ENCODE results near the gene TAX1BP3.

TAX1BP3 gene

DNA sequence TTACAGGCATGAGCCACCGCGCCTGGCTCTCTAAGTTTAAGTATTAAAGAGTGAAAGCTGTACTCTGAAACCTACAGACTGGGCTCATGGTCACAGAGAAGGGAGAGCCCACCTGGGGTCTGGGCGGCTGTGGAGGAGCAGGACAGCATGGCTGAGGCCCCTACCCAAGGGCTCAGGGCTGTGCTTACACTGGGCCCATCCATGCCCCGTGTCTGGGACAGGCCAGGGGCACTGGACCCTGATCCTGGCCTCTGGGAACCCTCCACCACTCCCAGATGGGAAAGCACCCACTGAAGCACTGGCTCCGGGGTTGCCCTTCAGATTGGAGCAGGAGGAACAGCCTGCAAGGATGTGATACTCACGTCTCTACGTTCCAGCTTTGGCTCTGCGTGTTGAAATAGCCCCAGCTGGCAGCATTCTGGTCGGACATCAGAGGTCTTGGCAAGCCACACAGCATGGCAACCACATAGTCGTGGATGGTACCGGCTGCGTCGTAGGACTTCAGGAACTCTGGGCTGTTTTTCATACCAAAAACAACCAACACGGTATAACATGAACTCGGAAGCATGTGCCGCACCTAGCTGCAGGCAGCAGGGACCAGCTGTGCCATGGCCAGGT is 45.3 kb downstream of the TAX1BP3 start:
- H3K27ac ChIP-seq (ENCODE audit: low read length), result no peak overlapping the region
- H3K27me3 ChIP-seq (ENCODE audit: control insufficient read depth in 1 of 2, insufficient read depth in 2 of 2, low read length in 2 of 2), result no peaks in the 10 kb centered on the region
- H3K4me3 ChIP-seq (ENCODE audit: low read length in 2 of 2), result no peak overlapping the region
- no peaks in the 10 kb centered on the region for H3K9me3 ChIP-seq (ENCODE audit: control insufficient read depth in 2 of 2, low read length in 2 of 2)
- H3K4me1 ChIP-seq (ENCODE audit: control insufficient read depth, insufficient read depth, low read length), result no peaks in the 10 kb centered on the region
- no peak overlapping the region for H3K9ac ChIP-seq (ENCODE audit: low read length in 2 of 2)
- H3K36me3 ChIP-seq (ENCODE audit: control insufficient read depth in 2 of 2, insufficient read depth in 2 of 2, low read length in 2 of 2), result peaks cover 19 to 46% of the 10 kb centered on the region in 2 donors

DNA sequence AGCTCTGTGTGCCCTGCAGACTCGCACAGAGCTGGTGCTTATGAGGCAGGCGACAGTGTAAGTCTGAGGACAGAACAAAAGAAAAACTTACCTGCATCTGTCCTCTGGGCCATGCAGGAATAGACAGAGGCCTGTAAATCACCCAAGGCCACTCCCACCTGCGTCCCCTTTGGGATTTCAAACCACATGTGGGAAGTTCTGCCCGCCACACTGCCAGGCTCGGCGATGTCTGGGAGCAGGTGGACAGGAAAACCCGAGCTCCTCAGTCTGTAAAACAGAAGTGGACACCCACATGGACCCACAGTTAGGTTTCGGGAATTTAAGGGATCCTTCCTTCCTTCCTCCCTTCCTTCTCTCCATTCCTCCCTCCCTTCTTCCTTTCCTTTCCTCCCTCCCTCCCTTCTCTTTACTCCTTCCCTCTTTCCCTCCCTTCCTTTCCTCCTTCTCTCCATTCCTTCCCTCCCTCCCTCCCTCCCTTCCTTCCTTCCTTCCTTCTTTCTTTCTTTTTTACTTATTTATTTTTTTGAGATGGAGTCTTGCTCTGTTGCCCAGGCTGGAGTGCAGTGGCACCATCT is 47.1 kb downstream of the TAX1BP3 start:
- Histone ChIP-seq H3K36me3 (ENCODE audit: control insufficient read depth in 2 of 2, insufficient read depth in 2 of 2, low read length in 2 of 2) (peaks cover 31 to 43% of the 10 kb centered on the region in 2 donors), H3K9me3 (ENCODE audit: control insufficient read depth in 2 of 2, low read length in 2 of 2) (no peaks in the 10 kb centered on the region), H3K27ac (ENCODE audit: low read length) (no peak overlapping the region), H3K4me1 (ENCODE audit: control insufficient read depth, insufficient read depth, low read length) (no peaks in the 10 kb centered on the region), H3K9ac (ENCODE audit: low read length in 2 of 2) (no peak overlapping the region), H3K27me3 (ENCODE audit: control insufficient read depth in 1 of 2, insufficient read depth in 2 of 2, low read length in 2 of 2) (no peaks in the 10 kb centered on the region), H3K4me3 (ENCODE audit: low read length in 2 of 2) (no peak overlapping the region)

DNA sequence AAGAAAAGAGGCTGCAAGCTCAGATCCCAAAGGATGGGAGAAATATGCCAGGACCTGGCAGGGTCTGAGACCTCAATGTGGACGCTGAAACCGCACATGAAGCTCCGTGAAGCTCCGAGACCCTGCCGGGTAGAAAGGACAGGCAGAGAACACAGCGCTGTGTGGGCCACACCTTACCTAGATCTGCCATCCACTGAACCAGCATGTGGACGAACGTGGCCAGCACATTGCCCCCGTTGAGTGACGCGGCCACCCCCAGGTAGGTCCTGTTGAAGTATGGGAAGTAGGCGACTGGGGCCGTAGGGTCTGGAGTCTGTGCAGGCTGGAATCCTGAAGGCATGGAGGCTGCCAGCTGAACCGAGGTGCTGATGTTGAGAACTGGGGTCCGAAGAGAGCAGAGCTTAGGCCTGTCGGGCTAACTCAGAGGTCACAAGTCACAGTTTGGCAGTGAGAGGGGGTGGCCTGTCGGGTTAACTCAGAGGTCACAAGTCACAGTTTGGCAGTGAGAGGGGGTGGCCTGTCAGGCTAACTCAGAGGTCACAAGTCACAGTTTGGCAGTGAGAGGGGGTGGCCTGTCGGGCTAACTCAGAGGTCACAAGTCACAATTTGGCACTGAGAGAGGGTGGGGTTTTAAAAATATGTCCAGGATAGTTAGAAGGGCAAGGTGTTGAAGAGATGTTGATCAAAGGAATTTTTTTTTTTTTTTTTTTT is 53.1 kb downstream of the TAX1BP3 start:
- H3K4me1 ChIP-seq (ENCODE audit: control insufficient read depth, insufficient read depth, low read length), result no peaks in the 10 kb centered on the region
- H3K27ac ChIP-seq (ENCODE audit: low read length), result no peak overlapping the region
- H3K9me3 ChIP-seq (ENCODE audit: control insufficient read depth in 2 of 2, low read length in 2 of 2), result no peaks in the 10 kb centered on the region
- no peaks in the 10 kb centered on the region for H3K27me3 ChIP-seq (ENCODE audit: control insufficient read depth in 1 of 2, insufficient read depth in 2 of 2, low read length in 2 of 2)
- H3K36me3 ChIP-seq (ENCODE audit: control insufficient read depth in 2 of 2, insufficient read depth in 2 of 2, low read length in 2 of 2), result peaks cover 18 to 42% of the 10 kb centered on the region in 2 donors
- no peak overlapping the region for H3K4me3 ChIP-seq (ENCODE audit: low read length in 2 of 2)
- no peak overlapping the region for H3K9ac ChIP-seq (ENCODE audit: low read length in 2 of 2)

DNA sequence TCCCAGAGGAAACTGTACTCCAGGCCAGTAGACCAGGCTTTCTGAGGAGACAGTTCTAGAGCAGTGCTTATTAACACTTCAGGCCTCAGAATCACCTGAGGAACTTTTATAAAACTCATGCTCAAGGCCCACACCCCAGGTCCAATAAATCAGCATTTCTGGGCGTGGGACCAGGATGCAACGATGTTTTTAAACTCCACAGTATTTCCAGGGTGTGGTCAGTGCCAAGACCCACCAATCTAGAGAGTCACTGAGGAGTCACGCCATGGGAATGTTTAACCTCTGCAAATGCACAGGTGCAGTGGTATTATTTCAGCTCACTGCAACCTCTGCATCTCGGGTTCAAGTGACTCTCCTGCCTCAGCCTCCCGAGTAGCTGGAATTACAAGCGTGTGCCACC is 55.3 kb downstream of the TAX1BP3 start:
- Histone ChIP-seq H3K27me3 (ENCODE audit: control insufficient read depth in 1 of 2, insufficient read depth in 2 of 2, low read length in 2 of 2) (no peaks in the 10 kb centered on the region), H3K27ac (ENCODE audit: low read length) (no peak overlapping the region), H3K36me3 (ENCODE audit: control insufficient read depth in 2 of 2, insufficient read depth in 2 of 2, low read length in 2 of 2) (peaks cover 32 to 47% of the 10 kb centered on the region in 2 donors), H3K4me1 (ENCODE audit: control insufficient read depth, insufficient read depth, low read length) (no peaks in the 10 kb centered on the region), H3K4me3 (ENCODE audit: low read length in 2 of 2) (no peak overlapping the region), H3K9me3 (ENCODE audit: control insufficient read depth in 2 of 2, low read length in 2 of 2) (no peaks in the 10 kb centered on the region), H3K9ac (ENCODE audit: low read length in 2 of 2) (no peak overlapping the region)
